ENCODE data around the gene PIAS3.

The PIAS3 gene

DNA sequence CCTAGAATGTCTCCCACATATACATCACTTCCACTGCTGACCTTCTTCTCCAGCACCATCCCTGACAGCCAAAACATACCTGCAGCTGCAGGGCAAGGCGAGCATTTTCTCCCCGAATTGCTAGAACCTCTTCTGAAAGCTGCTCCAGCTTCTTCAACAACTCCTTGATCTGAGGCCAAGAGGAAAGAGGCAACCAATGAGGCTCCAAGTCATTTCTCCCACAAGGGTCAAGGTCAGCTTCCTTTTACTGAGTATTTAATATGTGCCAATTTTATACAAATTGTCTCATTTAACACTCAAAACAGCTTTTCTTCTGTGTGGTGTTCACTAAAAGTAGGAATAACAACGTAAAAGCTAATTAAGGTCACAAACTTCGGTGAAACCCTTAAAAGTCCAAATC is 9.4 kb upstream of the PIAS3 start:
- no peaks in the 10 kb centered on the region for H3K9me3 ChIP-seq (ENCODE audit: control insufficient read depth, low read length)
- TF ChIP-seq, protein P1, sequence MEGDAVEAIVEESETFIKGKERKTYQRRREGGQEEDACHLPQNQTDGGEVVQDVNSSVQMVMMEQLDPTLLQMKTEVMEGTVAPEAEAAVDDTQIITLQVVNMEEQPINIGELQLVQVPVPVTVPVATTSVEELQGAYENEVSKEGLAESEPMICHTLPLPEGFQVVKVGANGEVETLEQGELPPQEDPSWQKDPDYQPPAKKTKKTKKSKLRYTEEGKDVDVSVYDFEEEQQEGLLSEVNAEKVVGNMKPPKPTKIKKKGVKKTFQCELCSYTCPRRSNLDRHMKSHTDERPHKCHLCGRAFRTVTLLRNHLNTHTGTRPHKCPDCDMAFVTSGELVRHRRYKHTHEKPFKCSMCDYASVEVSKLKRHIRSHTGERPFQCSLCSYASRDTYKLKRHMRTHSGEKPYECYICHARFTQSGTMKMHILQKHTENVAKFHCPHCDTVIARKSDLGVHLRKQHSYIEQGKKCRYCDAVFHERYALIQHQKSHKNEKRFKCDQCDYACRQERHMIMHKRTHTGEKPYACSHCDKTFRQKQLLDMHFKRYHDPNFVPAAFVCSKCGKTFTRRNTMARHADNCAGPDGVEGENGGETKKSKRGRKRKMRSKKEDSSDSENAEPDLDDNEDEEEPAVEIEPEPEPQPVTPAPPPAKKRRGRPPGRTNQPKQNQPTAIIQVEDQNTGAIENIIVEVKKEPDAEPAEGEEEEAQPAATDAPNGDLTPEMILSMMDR (IDR thresholded peaks at IDR 0.05), result no peak
- H3K4me1 ChIP-seq, result no peaks in the 10 kb centered on the region
- no peaks in the 10 kb centered on the region for H3K36me3 ChIP-seq (ENCODE audit: control insufficient read depth, insufficient read depth, low read length)
- no peaks in the 10 kb centered on the region for H3K79me2 ChIP-seq
- no peak overlapping the region for H3K27ac ChIP-seq
- no peak overlapping the region for H2AFZ ChIP-seq
- H3K4me3 ChIP-seq (ENCODE audit: low read depth, low read length), result no peak overlapping the region
- no peaks in the 10 kb centered on the region for H3K27me3 ChIP-seq (ENCODE audit: control insufficient read depth, insufficient read depth, low read length)
- no peak overlapping the region for H3K4me2 ChIP-seq (ENCODE audit: low read length)
- H3K9ac ChIP-seq, result no peak overlapping the region

- Histone ChIP-seq H3K27me3 (ENCODE audit: control insufficient read depth, insufficient read depth, low read length) (no peaks in the 10 kb centered on the region), H3K4me3 (ENCODE audit: low read depth, low read length) (no peak overlapping the region), H3K4me2 (ENCODE audit: low read length) (no peak overlapping the region), H3K79me2 (no peaks in the 10 kb centered on the region), H3K9ac (no peak overlapping the region), H3K36me3 (ENCODE audit: control insufficient read depth, insufficient read depth, low read length) (no peaks in the 10 kb centered on the region), H2AFZ (no peak overlapping the region), H3K9me3 (ENCODE audit: control insufficient read depth, low read length) (no peaks in the 10 kb centered on the region), H3K4me1 (peaks cover 3% of the 10 kb centered on the region), H3K27ac (no peak overlapping the region)
- TF ChIP-seq, protein P1 (IDR thresholded peaks at IDR 0.05), result no peak
Measured at GRCh38 chr1:145863282-145864018, 4.6 kb upstream of the PIAS3 start.

DNA sequence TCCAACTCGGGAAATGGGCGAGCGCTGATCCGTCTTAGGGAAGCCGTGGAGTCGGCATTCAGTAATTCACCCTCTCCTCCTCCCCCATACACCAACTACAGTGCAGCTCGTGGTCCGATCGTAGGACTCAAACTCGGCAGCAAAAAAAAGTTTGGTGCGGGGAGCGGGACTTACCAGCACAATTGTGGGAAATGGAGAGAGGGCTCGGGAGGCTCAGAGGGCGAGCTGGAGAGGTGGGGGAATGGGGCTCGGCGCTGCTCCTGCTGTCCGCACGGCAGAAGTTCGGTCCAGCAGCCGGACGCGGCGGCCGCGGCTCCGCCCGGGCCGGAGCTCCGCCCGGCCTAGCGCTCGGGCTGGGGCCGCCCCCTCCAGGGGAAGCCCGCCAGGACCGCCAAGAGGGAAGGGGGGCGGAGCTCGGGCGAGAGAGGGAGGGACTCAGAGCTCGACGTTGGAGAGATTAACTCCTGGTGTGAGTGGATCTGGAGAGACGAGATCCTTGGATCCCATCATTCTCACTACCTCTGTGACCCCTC is 676 bp upstream of the PIAS3 start:
- Histone ChIP-seq H3K9me3 (ENCODE audit: control insufficient read depth, low read length) (no peaks in the 10 kb centered on the region), H3K4me2 (ENCODE audit: low read length) (peak overlapping the region; percentile 91), H3K79me2 (no peaks in the 10 kb centered on the region), H3K9ac (no peak overlapping the region), H3K4me1 (peaks cover 3% of the 10 kb centered on the region), H3K4me3 (ENCODE audit: low read depth, low read length) (peak overlapping the region; percentile 82), H3K36me3 (ENCODE audit: control insufficient read depth, insufficient read depth, low read length) (no peaks in the 10 kb centered on the region), H3K27ac (peak overlapping the region; percentile 70), H3K27me3 (ENCODE audit: control insufficient read depth, insufficient read depth, low read length) (no peaks in the 10 kb centered on the region), H2AFZ (peak overlapping the region; percentile 96)
- TF ChIP-seq, protein P1 (IDR thresholded peaks at IDR 0.05), result no peak

GRCh38 chr1:145858238-145858900 is 512 bp downstream of the PIAS3 start:
- Histone ChIP-seq H3K27ac (peak overlapping the region; percentile 70), H3K9ac (no peak overlapping the region), H3K4me3 (ENCODE audit: low read depth, low read length) (peak overlapping the region; percentile 82), H3K79me2 (no peaks in the 10 kb centered on the region), H3K27me3 (ENCODE audit: control insufficient read depth, insufficient read depth, low read length) (no peaks in the 10 kb centered on the region), H3K4me1 (peaks cover 3% of the 10 kb centered on the region), H3K9me3 (ENCODE audit: control insufficient read depth, low read length) (no peaks in the 10 kb centered on the region), H3K4me2 (ENCODE audit: low read length) (peak overlapping the region; percentile 88), H3K36me3 (ENCODE audit: control insufficient read depth, insufficient read depth, low read length) (no peaks in the 10 kb centered on the region), H2AFZ (peak overlapping the region; percentile 96)
- TF ChIP-seq, protein P1 (IDR thresholded peaks at IDR 0.05), result no peak
